Measurements from ENCODE around the gene ERVW-1.

Gene ERVW-1

GRCh38 chr7:92421676-92422435, 55.9 kb downstream of the ERVW-1 start:
- no peak for DNase-seq
